Thoracic aorta (tissue), 2 donors: ENCODE data around the gene CYP51A1. TPM values are rescaled to one million over a fixed set of nuclear protein-coding genes. Genes with fewer than 3 reads are reported as not detected.
"Not testable (repeated sequence)": the region's sequence is repeated elsewhere in the genome, so short reads cannot be mapped to it uniquely, and the experiment has no call there.

Experiments
- ATAC-seq: fragments of 150-250 bp; one replicate; pipeline ENCODE4 v1.8.0; 2017; ENCODE audit warnings: low read depth; ENCODE audit not compliant: insufficient number of reproducible peaks, low FRiP score
- DNase-seq: peaks from one replicate; pipeline ENCODE4 v3.0.0-alpha.2; 2020; ENCODE audit warnings: low spot score
- H3K27ac ChIP-seq, 2 donors: fragments of 200-600 bp; sonication (generic); 1 replicate in 1 of 2; 2 replicates in 1 of 2; pipeline ENCODE4 v1.5.1; 2016; ENCODE audit warnings: mild to moderate bottlenecking in 2 of 2, moderate library complexity in 2 of 2
- H3K27me3 ChIP-seq: fragments of 200-600 bp; sonication (generic); replicated peaks from 2 replicates; pipeline ENCODE4 v1.6.0; 2016; ENCODE audit warnings: mild to moderate bottlenecking; ENCODE audit not compliant: insufficient read depth
- H3K36me3 ChIP-seq: fragments of 200-600 bp; sonication (generic); one replicate; pipeline ENCODE4 v1.5.1; 2016
- H3K4me1 ChIP-seq, 2 donors: fragments of 200-600 bp; sonication (generic); 1 replicate in 1 of 2; 2 replicates in 1 of 2; pipeline versions ENCODE4 v1.5.1 to v1.6.0; 2016; ENCODE audit warnings: low read depth in 2 of 2, mild to moderate bottlenecking in 1 of 2; ENCODE audit not compliant: control insufficient read depth in 1 of 2
- H3K4me3 ChIP-seq: fragments of 200-600 bp; sonication (generic); 2 replicates; pipeline ENCODE4 v1.5.1; 2016; ENCODE audit warnings: mild to moderate bottlenecking
- H3K9me3 ChIP-seq: fragments of 200-600 bp; sonication (generic); 2 replicates; pipeline ENCODE4 v1.5.1; 2016
- CTCF ChIP-seq: fragments of 200-600 bp; sonication (generic); IDR thresholded peaks from one replicate; pipeline ENCODE4 v1.5.1; 2019; ENCODE audit warnings: antibody characterized with exemption
- total RNA-seq, 2 donors: library from RNA; depleted of rRNA; stranded (reverse); fragments of >200 nt; gene quantifications; one replicate each; pipeline versions ENCODE4 v1.1.0 to v1.2.3, GENCODE V29; 2016

CYP51A1 gene
- total RNA-seq = 10 to 100 TPM; 22.6 to 30.7 TPM

DNA sequence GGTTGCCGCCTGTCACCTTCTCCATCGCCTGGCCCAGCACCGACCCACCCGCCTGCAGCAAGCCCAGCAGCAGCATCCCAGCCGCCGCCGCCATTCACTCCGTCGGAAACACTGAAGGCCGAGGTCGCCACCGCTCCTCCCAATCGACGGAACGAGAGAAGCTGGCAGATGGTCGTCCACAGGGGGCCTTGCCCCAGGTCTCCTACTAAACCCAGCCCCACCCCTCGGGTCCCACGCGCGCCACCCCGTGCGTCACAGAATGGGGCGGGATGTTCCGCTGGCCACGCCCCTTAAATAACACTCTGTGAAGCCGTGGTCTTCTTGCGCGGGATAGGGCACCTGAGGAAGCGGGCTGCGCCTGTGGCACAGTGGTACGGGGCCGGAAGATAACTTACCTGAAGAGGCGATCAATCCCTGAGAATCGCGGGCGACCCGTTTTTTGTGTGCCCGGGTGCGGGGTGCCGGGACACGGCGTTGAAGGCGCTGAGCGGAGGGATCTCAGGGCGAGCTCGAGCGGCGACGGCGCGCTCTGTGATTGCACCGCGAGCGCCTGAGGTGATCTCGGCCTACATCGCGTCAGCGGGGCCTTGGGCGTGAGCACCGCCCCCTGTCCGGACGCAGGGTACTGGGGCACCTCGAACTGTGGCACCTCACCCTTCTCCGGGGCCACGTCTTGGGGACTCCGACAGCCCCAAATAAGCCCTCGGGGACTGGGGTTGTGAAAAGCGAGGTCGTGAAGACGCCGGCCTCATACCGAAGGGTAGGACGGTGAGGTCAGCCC, at the start of gene CYP51A1:
Gene CYP51A1 (minus strand): TSS at position 207 of the 781 bp plus-strand sequence. CDS start 113 bp downstream, at position 94.
- no peaks in the 10 kb centered on the region for H3K27me3 ChIP-seq
- DNase-seq = peak; percentile 79
- H3K4me3 ChIP-seq = peak within 1 kb of the TSS; percentile 95
- H3K9me3 ChIP-seq = no peaks in the 10 kb centered on the region
- no peak for TF ChIP-seq CTCF
- H3K4me1 ChIP-seq = peaks cover 10 to 24% of the 10 kb centered on the region in 2 donors
- H3K36me3 ChIP-seq = no peaks in the 10 kb centered on the region
- peak within 1 kb of the TSS; percentile 91 to 95 for H3K27ac ChIP-seq
- ATAC-seq = peak; percentile 94

DNA sequence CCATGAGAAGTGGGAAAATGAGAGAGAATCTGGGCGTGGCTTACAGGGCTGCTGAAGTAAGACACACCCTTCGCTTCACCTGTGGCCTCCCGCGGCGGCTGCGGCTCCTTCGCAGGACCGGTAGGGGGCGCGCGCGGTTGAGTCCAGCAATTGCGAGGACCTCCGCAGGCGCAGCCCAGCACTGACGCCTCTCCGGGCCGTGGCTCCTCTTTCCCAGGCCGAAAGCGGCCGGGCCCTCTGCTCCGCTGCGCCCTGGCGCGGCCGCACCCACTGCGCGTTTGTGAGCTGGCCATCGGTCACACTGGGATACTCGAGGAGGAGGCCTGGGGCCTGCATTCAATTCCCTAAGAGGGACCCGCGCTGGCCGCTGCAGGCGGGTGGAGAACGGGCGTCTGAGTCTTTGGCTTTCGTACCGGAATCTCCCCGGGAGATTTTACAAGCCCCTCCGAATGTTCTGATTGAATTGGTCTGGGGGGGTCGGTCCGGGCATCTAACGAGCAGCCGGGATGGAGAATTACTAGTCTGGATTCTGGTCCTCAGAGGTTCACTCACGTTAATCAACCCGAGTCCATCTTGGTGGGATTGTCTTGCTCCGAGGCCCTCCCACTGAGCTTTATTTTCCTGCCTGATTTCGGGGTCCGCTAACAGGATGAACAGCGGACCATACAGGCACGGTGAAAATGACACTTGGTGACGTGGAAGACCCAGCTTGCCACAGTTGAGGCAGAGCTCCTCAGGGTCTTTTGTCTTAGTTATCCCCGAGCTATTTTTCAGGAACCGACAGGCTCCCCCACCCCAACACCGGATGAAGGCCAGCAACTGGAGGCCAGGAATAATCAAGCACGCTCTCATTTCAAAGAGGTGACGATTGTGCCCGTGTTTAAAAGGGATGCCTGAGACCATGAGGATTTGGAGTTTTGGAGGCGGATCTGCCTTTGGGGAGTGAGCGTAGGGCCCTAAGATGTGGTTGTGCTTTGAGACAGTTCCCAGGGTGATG, 44.9 kb upstream of the CYP51A1 start, which contains the start of gene LRRD1:
Gene LRRD1 (minus strand): TSS at position 215 of the 997 bp plus-strand sequence. CDS start 13,940 bp downstream, outside the sequence.
- peak within 1 kb of the TSS; percentile 58 to 69 for H3K27ac ChIP-seq
- no peaks in the 10 kb centered on the region for H3K9me3 ChIP-seq
- peak; percentile 52 for DNase-seq
- peak; percentile 96 for TF ChIP-seq CTCF
- H3K27me3 ChIP-seq = no peaks in the 10 kb centered on the region
- peak within 1 kb of the TSS; percentile 74 for H3K4me3 ChIP-seq
- peak; percentile 78 for ATAC-seq
- peaks cover 0 to 6% of the 10 kb centered on the region in 2 donors for H3K4me1 ChIP-seq
- no peaks in the 10 kb centered on the region for H3K36me3 ChIP-seq

GRCh38 chr7:92177362-92177761, 43.1 kb upstream of the CYP51A1 start:
- ATAC-seq = no peak
- no peak overlapping the region for H3K4me3 ChIP-seq
- peaks cover 0 to 6% of the 10 kb centered on the region in 2 donors for H3K4me1 ChIP-seq

DNA sequence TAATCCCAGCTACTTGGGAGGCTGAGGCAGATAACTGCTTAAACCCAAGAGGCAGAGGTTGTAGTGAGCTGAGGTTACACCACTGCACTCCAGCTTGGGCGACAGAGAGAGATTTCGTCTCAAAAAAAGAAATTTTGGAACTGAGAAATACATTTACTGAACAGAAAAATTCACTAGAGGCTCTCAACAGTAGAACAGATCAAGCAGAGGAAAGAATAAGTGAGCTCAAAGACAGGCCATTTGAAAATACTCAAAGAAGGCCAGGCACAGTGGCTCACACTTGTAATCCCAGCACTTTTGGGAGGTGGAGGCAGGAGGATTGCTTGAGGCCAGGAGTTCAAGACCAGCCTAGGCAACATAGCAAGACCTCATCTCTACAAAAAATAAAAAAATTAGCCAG, 35.3 kb upstream of the CYP51A1 start:
- H3K27me3 ChIP-seq, H3K4me3 ChIP-seq, H3K9me3 ChIP-seq, H3K36me3 ChIP-seq, H3K4me1 ChIP-seq, DNase-seq, H3K27ac ChIP-seq, ATAC-seq: not testable (repeated sequence)

More at GRCh38 chr7:92177362-92177761, 43.1 kb upstream of the CYP51A1 start:
- no peaks in the 10 kb centered on the region for H3K9me3 ChIP-seq
- no peak for DNase-seq
- H3K27me3 ChIP-seq = no peaks in the 10 kb centered on the region
- TF ChIP-seq CTCF = no peak
- H3K27ac ChIP-seq = no peak overlapping the region
- H3K36me3 ChIP-seq = no peaks in the 10 kb centered on the region

DNA sequence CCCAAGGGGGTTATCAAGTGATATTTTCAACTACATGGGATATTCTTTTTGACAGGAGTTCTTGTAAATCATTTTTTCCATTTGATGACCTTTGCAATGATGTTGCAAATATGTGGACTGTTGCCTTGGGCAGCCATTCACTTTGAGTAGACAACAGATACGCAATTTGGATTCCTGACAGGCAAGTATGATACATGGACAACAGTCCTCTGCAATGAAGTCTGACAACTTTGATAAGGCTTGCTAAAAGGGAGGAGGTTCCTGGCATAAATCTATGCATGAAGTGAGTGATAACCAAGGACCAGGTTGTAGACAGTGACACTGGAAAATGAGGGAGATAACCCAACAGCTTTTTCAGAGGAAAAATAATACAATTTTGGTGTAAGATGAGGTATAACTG, 27.0 kb upstream of the CYP51A1 start:
- Histone ChIP-seq H3K4me1 (no peaks in the 10 kb centered on the region), H3K9me3 (no peaks in the 10 kb centered on the region), H3K36me3 (no peaks in the 10 kb centered on the region), H3K27me3 (no peaks in the 10 kb centered on the region), H3K27ac (no peak overlapping the region), H3K4me3 (no peak overlapping the region)
- no peak for DNase-seq
- ATAC-seq = no peak
- TF ChIP-seq CTCF = no peak
